Neural cell (in vitro differentiated cells): Measurements from ENCODE around the gene GATA1.

Source experiments
- CTCF ChIP-seq: fragments of 450-650 bp; IDR thresholded peaks from 2 replicates; pipeline ENCODE4 v1.5.1; 2014; ENCODE audit warnings: antibody characterized with exemption, mild to moderate bottlenecking, moderate library complexity; ENCODE audit not compliant: poor library complexity, severe bottlenecking
- EZH2 ChIP-seq: fragments of 200-600, 300-800 bp; shearing (Covaris generic), sonication (generic); IDR thresholded peaks from 2 replicates; pipeline ENCODE4 v1.6.1; 2014; ENCODE audit warnings: antibody characterized with exemption, low read length, borderline replicate concordance, mild to moderate bottlenecking; ENCODE audit not compliant: insufficient read depth, poor library complexity, severe bottlenecking
- RAD21 ChIP-seq: fragments of 450-650 bp; conservative IDR thresholded peaks from 2 replicates; pipeline ENCODE4 v1.6.1; 2014; ENCODE audit warnings: antibody characterized with exemption, mild to moderate bottlenecking, moderate library complexity
- REST ChIP-seq: IDR thresholded peaks from 2 replicates; pipeline ENCODE4 v1.6.1; 2012; ENCODE audit warnings: borderline replicate concordance
- SMC3 ChIP-seq: fragments of 450-650 bp; conservative IDR thresholded peaks from 2 replicates; pipeline ENCODE4 v1.6.1; 2014; ENCODE audit warnings: antibody characterized with exemption, mild to moderate bottlenecking, moderate library complexity; ENCODE audit not compliant: poor library complexity
- TAF1 ChIP-seq: IDR thresholded peaks from 2 replicates; pipeline ENCODE4 v1.6.1; 2012; ENCODE audit warnings: low read depth

- TF ChIP-seq RAD21: peak; percentile 52
- TF ChIP-seq CTCF: peak; percentile 36
- no peak for TF ChIP-seq REST
- no peak for TF ChIP-seq EZH2
- no peak for TF ChIP-seq TAF1
- TF ChIP-seq SMC3: peak; percentile 40
Measured at GRCh38 chrX:48761674-48762471, 24.5 kb upstream of the GATA1 start, which contains the start of gene GLOD5.
